ENCODE measurements around the gene GZMA.

GRCh38 chr5:55146080-55146479 is 43.6 kb downstream of the GZMA start:
- TF ChIP-seq, protein P1, sequence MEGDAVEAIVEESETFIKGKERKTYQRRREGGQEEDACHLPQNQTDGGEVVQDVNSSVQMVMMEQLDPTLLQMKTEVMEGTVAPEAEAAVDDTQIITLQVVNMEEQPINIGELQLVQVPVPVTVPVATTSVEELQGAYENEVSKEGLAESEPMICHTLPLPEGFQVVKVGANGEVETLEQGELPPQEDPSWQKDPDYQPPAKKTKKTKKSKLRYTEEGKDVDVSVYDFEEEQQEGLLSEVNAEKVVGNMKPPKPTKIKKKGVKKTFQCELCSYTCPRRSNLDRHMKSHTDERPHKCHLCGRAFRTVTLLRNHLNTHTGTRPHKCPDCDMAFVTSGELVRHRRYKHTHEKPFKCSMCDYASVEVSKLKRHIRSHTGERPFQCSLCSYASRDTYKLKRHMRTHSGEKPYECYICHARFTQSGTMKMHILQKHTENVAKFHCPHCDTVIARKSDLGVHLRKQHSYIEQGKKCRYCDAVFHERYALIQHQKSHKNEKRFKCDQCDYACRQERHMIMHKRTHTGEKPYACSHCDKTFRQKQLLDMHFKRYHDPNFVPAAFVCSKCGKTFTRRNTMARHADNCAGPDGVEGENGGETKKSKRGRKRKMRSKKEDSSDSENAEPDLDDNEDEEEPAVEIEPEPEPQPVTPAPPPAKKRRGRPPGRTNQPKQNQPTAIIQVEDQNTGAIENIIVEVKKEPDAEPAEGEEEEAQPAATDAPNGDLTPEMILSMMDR (IDR thresholded peaks at IDR 0.05), result no peak
- TF ChIP-seq POLR2A (IDR thresholded peaks at IDR 0.05; ENCODE audit: low read depth) (no peak), EP300 (IDR thresholded peaks at IDR 0.05) (no peak)

All from esophagus muscularis mucosa (tissue), 4 donors.